Mucosa of descending colon (tissue), 3 donors: Measurements from ENCODE around the gene UFD1. TPM values are rescaled to one million over a fixed set of nuclear protein-coding genes. Genes with fewer than 3 reads are reported as not detected.
A peak's percentile ranks its signal among the peaks of the same experiment; 100 is the strongest.

Experiments
- ATAC-seq: fragments of 200-7000 bp; cut with Tn5 transposase; one replicate; pipeline ENCODE4 v1.9.1; 2020; ENCODE audit warnings: mild to moderate bottlenecking, moderate library complexity
- DNase-seq, 3 donors: peaks; one replicate each; pipeline ENCODE4 v3.0.0-alpha.2; 2020
- H3K36me3 ChIP-seq: fragments of 200-600 bp; one replicate; pipeline ENCODE4 v1.8.0; 2021; ENCODE audit warnings: low read depth, mild to moderate bottlenecking
- H3K4me1 ChIP-seq: fragments of 200-600 bp; one replicate; pipeline ENCODE4 v1.8.0; 2021; ENCODE audit warnings: low read depth, mild to moderate bottlenecking
- H3K4me3 ChIP-seq: fragments of 200-600 bp; one replicate; pipeline ENCODE4 v1.8.0; 2021; ENCODE audit warnings: mild to moderate bottlenecking
- H3K9me3 ChIP-seq: fragments of 200-600 bp; one replicate; pipeline ENCODE4 v1.8.0; 2021; ENCODE audit warnings: mild to moderate bottlenecking
- CTCF ChIP-seq: fragments of 200-600 bp; IDR thresholded peaks from one replicate; pipeline ENCODE4 v1.8.0; 2022; ENCODE audit warnings: antibody characterized with exemption, mild to moderate bottlenecking
- intact Hi-C, 2 donors: fragments of 100-400 bp; cut with DNase I in 1 of 2; cut with micrococcal nuclease in 1 of 2; formaldehyde crosslinking; loops; one replicate each; pipeline versions ENCODE4 v1.11.0 to v1.11.1; 2022; cut with DNase I, micrococcal nuclease
- total RNA-seq, 3 donors: library from RNA; stranded (reverse); fragmentation: NEBNext Ultra II Directional in 2 of 3; extraction: Animal tissue kit (Norgen Biotek cat#: 25700) in 2 of 3; gene quantifications; one replicate each; pipeline versions ENCODE4 v1.2.1 to v1.2.4, GENCODE V29; 2021 to 2023
- donor health status: DM: no; HTN: no; CAD: no; lungs with moderate emphysema.
- donor health status: DM: no; HTN: no; CAD: no.
- donor health status: DM: no; HTN: yes; CAD: no.

Gene UFD1
- total RNA-seq, 3 donors from 2014 or later, result 48.5 to 71.0 (median 49.9) TPM

GRCh38 chr22:19525666-19526065 is 46.7 kb upstream of the UFD1 start:
- ATAC-seq (no peak), DNase-seq (no peak)
- no peak overlapping the region for H3K4me3 ChIP-seq
- H3K4me1 ChIP-seq, result peaks cover 14% of the 10 kb centered on the region
- no peaks in the 10 kb centered on the region for H3K9me3 ChIP-seq
- intact Hi-C loops, result no loop called here
- no peaks in the 10 kb centered on the region for H3K36me3 ChIP-seq
- no peak for TF ChIP-seq CTCF

GRCh38 chr22:19525116-19525660 is 46.2 kb upstream of the UFD1 start:
- H3K9me3 ChIP-seq, result no peaks in the 10 kb centered on the region
- ATAC-seq (no peak), DNase-seq (no peak)
- H3K36me3 ChIP-seq, result no peaks in the 10 kb centered on the region
- intact Hi-C loops, result no loop called here
- TF ChIP-seq CTCF, result no peak
- no peak overlapping the region for H3K4me3 ChIP-seq
- peaks cover 14% of the 10 kb centered on the region for H3K4me1 ChIP-seq

- intact Hi-C loops, result no loop called here
These were observed 45.5 kb upstream of the UFD1 start, which contains the start of gene CLDN5 for GRCh38 chr22:19524170-19525115. Gene CLDN5 (minus strand): TSS chr22:19524410. CDS start chr22:19524255, 155 bp downstream.

GRCh38 chr22:19523240-19524169 is 44.5 kb upstream of the UFD1 start:
- TF ChIP-seq CTCF, result no peak
- intact Hi-C loops, result no loop called here
- ATAC-seq, result peak; percentile 55
- Histone ChIP-seq H3K4me3 (no peak overlapping the region), H3K9me3 (no peaks in the 10 kb centered on the region), H3K36me3 (no peaks in the 10 kb centered on the region), H3K4me1 (peaks cover 14% of the 10 kb centered on the region)
- DNase-seq, result no peak

More at GRCh38 chr22:19524170-19525115, 45.5 kb upstream of the UFD1 start, which contains the start of gene CLDN5:
- H3K36me3 ChIP-seq, result no peaks in the 10 kb centered on the region
- DNase-seq, result peak in 1 of 3 donors; percentile 9
- H3K4me1 ChIP-seq, result peaks cover 14% of the 10 kb centered on the region
- no peak for ATAC-seq
- no peak within 1 kb of the TSS for H3K4me3 ChIP-seq
- no peak for TF ChIP-seq CTCF
- no peaks in the 10 kb centered on the region for H3K9me3 ChIP-seq

GRCh38 chr22:19522881-19523239 is 43.9 kb upstream of the UFD1 start:
- TF ChIP-seq CTCF, result no peak
- no peaks in the 10 kb centered on the region for H3K9me3 ChIP-seq
- no peaks in the 10 kb centered on the region for H3K36me3 ChIP-seq
- H3K4me1 ChIP-seq, result peaks cover 14% of the 10 kb centered on the region
- ATAC-seq (no peak), DNase-seq (no peak)
- H3K4me3 ChIP-seq, result no peak overlapping the region
- intact Hi-C loops, result no loop called here
